Right atrium auricular region (tissue), 2 donors: ENCODE data around the gene ATP5PF. TPM values are rescaled to one million over a fixed set of nuclear protein-coding genes. Genes with fewer than 3 reads are reported as not detected.
"Not testable (repeated sequence)": the region's sequence is repeated elsewhere in the genome, so short reads cannot be mapped to it uniquely, and the experiment has no call there.

Source experiments
- DNase-seq: peaks from one replicate; pipeline ENCODE4 v3.0.0-alpha.2; 2019; ENCODE audit warnings: low spot score
- H3K27ac ChIP-seq, 2 donors: fragments of 200-600 bp; sonication (generic); 1 replicate in 1 of 2; 2 replicates in 1 of 2; pipeline ENCODE4 v1.5.1; 2016 to 2019
- H3K27me3 ChIP-seq, 2 donors: fragments of 200-600 bp; sonication (generic); one replicate each; pipeline versions ENCODE4 v1.5.1 to v1.6.0; 2017 to 2019
- H3K36me3 ChIP-seq: fragments of 200-600 bp; sonication (generic); one replicate; pipeline ENCODE4 v1.5.1; 2016
- H3K4me1 ChIP-seq, 2 donors: fragments of 200-600 bp; sonication (generic); one replicate each; pipeline versions ENCODE4 v1.5.1 to v1.6.0; 2017 to 2019
- H3K4me3 ChIP-seq, 2 donors: fragments of 200-600 bp; sonication (generic); 1 replicate in 1 of 2; 2 replicates in 1 of 2; pipeline ENCODE4 v1.5.1; 2017 to 2019; ENCODE audit warnings: mild to moderate bottlenecking in 1 of 2, moderate library complexity in 1 of 2
- H3K9me3 ChIP-seq, 2 donors: fragments of 200-600 bp; sonication (generic); one replicate each; pipeline ENCODE4 v1.5.1; 2019
- total RNA-seq, 2 donors: library from RNA; depleted of rRNA; stranded (reverse); fragments of >200 nt; gene quantifications; one replicate each; pipeline ENCODE4 v1.1.0, GENCODE V29; 2016
- TF ChIP-seq, protein P1 (sequence below), 2 donors: fragments of 200-600 bp; sonication (generic); IDR thresholded peaks; one replicate each; pipeline ENCODE4 v1.5.1; 2019; ENCODE audit warnings: antibody characterized with exemption in 2 of 2

Gene ATP5PF
- total RNA-seq, 2 donors from 2014 or later: 323 to 740 TPM

DNA sequence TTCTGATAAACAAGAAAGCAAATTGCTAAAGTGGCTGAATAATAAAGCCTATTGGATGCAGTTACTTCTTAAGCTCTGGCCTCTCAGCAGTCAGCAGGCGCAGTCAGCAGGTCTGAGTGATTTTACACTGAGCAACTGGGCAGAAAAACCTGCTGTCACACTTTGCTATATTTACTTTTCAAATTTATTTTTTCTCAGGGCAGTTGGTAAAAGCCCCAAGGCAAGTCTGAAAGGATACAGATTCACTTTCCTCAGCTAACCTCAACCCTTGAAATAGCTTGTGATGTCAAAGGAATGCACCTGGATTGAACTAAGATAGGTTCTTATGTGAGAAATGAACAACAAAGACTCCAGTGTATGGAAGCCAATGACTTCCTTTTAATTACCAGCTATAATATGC lies 34.0 kb downstream of the ATP5PF start:
- H3K4me3 ChIP-seq: no peak overlapping the region
- H3K9me3 ChIP-seq: no peaks in the 10 kb centered on the region
- no peaks in the 10 kb centered on the region for H3K4me1 ChIP-seq
- no peak for DNase-seq
- H3K27ac ChIP-seq: peak overlapping the region in 1 of 2 donors; percentile 26
- TF ChIP-seq, protein P1, sequence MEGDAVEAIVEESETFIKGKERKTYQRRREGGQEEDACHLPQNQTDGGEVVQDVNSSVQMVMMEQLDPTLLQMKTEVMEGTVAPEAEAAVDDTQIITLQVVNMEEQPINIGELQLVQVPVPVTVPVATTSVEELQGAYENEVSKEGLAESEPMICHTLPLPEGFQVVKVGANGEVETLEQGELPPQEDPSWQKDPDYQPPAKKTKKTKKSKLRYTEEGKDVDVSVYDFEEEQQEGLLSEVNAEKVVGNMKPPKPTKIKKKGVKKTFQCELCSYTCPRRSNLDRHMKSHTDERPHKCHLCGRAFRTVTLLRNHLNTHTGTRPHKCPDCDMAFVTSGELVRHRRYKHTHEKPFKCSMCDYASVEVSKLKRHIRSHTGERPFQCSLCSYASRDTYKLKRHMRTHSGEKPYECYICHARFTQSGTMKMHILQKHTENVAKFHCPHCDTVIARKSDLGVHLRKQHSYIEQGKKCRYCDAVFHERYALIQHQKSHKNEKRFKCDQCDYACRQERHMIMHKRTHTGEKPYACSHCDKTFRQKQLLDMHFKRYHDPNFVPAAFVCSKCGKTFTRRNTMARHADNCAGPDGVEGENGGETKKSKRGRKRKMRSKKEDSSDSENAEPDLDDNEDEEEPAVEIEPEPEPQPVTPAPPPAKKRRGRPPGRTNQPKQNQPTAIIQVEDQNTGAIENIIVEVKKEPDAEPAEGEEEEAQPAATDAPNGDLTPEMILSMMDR (IDR thresholded peaks at IDR 0.05): no peak
- no peaks in the 10 kb centered on the region for H3K36me3 ChIP-seq
- H3K27me3 ChIP-seq: no peaks in the 10 kb centered on the region

DNA sequence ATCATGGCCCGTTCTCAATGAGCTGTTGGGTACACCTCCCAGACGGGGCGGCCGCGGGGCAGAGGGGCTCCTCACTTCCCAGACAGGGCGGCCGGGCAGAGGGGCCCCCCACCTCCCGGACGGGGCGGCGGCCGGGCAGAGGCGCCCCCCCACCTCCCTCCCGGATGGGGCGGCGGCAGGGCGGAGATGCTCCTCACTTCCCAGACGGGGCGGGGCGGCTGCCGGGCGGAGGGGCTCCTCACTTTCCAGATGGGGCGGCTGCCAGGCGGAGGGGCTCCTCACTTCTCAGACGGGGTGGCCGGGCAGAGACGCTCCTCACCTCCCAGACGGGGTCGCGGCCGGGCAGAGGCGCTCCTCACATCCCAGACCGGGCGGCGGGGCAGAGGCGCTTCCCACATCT lies 39.2 kb downstream of the ATP5PF start:
- H3K4me3 ChIP-seq, H3K27me3 ChIP-seq, H3K27ac ChIP-seq, DNase-seq, H3K9me3 ChIP-seq, H3K36me3 ChIP-seq, H3K4me1 ChIP-seq: not testable (repeated sequence)

DNA sequence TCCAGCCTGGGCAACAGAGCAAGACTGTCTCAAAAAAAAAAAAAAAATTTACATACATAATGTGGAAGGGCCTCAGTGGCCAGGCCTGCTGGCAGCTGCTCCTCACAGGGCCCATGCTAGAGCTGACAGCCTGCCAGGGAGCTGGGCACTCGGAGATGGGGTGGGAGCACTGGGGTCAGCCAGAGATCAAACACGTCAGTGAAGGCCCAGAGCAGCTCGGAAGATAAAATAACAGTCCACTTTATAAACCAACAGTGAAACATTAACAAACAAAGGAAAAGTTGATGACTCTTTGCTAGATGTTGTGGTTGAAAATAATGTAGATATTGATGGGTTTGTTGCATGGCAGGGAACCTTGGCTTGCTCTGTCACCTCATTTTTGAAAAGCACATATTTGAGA lies 42.7 kb downstream of the ATP5PF start:
- TF ChIP-seq, protein P1 (IDR thresholded peaks at IDR 0.05): no peak

DNA sequence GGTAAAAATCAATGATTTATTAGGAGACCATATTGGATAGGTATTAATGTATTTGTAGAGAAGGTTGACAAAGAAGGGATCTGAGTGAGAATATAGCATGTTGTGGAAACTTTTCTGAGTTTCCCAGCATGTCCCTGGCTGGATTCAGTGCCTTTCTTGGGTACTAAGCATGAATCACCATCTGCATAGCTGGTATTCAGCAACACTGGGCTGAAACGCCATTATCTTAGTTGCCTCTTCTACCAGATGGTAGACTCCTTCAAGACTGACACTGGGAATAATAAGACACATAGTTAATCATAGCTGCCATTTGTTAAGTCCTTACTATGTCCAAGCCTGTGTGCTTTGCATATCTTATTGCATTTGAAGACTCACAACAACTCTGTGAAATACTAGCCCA lies 45.5 kb downstream of the ATP5PF start:
- Histone ChIP-seq H3K9me3 (no peaks in the 10 kb centered on the region), H3K27ac (peak overlapping the region in 1 of 2 donors; percentile 12), H3K4me3 (no peak overlapping the region), H3K36me3 (no peaks in the 10 kb centered on the region), H3K27me3 (no peaks in the 10 kb centered on the region), H3K4me1 (peaks cover 0 to 11% of the 10 kb centered on the region in 2 donors)
- TF ChIP-seq, protein P1 (IDR thresholded peaks at IDR 0.05): no peak
- no peak for DNase-seq

More for the DNA sequence above, 42.7 kb downstream of the ATP5PF start:
- Histone ChIP-seq H3K27me3 (no peaks in the 10 kb centered on the region), H3K36me3 (no peaks in the 10 kb centered on the region), H3K4me1 (peaks cover 0 to 11% of the 10 kb centered on the region in 2 donors), H3K9me3 (no peaks in the 10 kb centered on the region), H3K27ac (no peak overlapping the region), H3K4me3 (no peak overlapping the region)
- no peak for DNase-seq

DNA sequence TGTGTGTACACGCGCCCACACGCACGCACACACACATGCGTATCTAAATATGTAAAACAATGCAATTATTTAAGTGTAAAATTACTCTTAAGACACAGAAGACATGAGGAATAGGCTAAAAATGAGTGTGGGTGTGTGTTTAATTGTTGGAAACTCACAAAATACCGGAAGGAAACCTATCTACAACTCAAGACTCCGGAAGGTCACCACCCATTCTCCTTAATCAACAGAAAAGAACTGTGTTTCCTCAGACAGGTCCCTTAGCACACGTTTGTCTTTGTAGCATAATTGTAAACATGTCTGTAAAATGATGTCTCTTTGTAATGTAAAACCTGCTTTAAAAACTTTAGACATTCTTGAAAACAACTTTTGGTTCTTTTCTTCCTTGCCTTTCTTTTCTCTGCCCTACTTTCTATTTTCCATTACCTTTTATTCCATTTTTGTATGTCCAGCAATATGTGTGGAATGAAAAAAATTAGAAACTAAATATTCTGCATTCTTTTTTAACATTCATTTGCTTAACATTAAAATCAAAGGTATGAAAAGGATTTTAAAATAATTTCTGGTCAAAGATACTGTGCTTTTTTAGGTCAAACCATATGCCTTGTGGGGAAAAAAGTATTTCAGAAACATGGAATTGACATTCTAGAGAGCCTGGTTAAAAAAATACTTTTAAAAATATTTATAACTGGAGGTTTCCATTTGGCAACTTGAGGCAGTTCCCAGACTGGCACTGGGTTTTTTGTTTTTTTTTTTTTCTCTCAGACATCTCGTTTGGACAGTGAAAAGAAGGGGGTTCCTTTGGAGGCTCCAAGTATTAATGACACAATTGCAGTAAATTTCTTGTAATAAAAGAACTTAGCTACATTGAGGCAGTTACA lies 46.2 kb downstream of the ATP5PF start:
- H3K4me3 ChIP-seq: no peak overlapping the region
- H3K9me3 ChIP-seq: no peaks in the 10 kb centered on the region
- peak overlapping the region in 1 of 2 donors; percentile 48 for H3K27ac ChIP-seq
- TF ChIP-seq, protein P1 (IDR thresholded peaks at IDR 0.05): no peak
- H3K27me3 ChIP-seq: no peaks in the 10 kb centered on the region
- peaks cover 0 to 11% of the 10 kb centered on the region in 2 donors for H3K4me1 ChIP-seq
- DNase-seq: no peak
- no peaks in the 10 kb centered on the region for H3K36me3 ChIP-seq

DNA sequence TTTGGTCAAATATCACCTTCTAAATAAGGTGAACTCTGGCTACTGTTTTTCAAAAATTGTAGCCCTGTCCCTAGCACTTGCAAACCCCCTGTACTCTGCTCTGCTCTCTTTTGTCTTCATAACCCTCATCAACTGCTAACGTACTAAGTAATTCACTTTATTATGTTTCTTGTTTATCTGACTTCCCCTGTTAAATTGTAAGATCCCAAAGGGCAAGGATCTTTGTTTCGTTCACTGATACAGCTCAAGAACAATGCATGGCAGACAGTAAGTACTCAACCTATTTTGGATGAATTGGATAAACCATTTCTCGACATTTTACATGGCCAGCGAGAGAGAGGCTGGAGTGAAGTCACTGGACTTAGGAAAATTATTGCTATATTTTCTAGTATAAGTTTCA lies 46.9 kb downstream of the ATP5PF start:
- H3K4me1 ChIP-seq: peaks cover 0 to 11% of the 10 kb centered on the region in 2 donors

More for the DNA sequence above, 46.9 kb downstream of the ATP5PF start:
- Histone ChIP-seq H3K27me3 (no peaks in the 10 kb centered on the region), H3K9me3 (no peaks in the 10 kb centered on the region), H3K4me3 (no peak overlapping the region), H3K27ac (peak overlapping the region in 1 of 2 donors; percentile 48), H3K36me3 (no peaks in the 10 kb centered on the region)
- TF ChIP-seq, protein P1 (IDR thresholded peaks at IDR 0.05): no peak
- DNase-seq: no peak
